Spleen (tissue), 7 donors: ENCODE measurements around the gene AK9.

Experiments
- POLR2A ChIP-seq, 3 donors: fragments of 450-650 bp; IDR thresholded peaks; one replicate each; pipeline ENCODE4 v1.5.1; 2017; ENCODE audit warnings: antibody characterized with exemption in 3 of 3, mild to moderate bottlenecking in 1 of 3
- POLR2AphosphoS5 ChIP-seq, 3 donors: sonication (generic); formaldehyde crosslinking; IDR thresholded peaks; one replicate each; pipeline ENCODE4 v1.5.1; 2017; ENCODE audit warnings: antibody characterized with exemption in 3 of 3
- TF ChIP-seq, protein P1 (sequence below), 11 experiments: fragments of 200-600 bp in 7 of 11; fragments of 450-650 bp in 4 of 11; sonication (generic) in 4 of 11; IDR thresholded peaks in 8 of 11; conservative IDR thresholded peaks in 3 of 11; 1 replicate in 7 of 11; 2 replicates in 4 of 11; pipeline versions ENCODE4 v1.4.0 to v1.8.0; 2016 to 2021; ENCODE audit warnings: antibody characterized with exemption in 11 of 11, inconsistent platforms in 4 of 11, mild to moderate bottlenecking in 1 of 11
- donor health status: DM: no; HTN: no; CAD: no; lungs with moderate emphysema.
- donor health status: DM: no; HTN: no; CAD: no.
- donor health status: DM: no; HTN: no; CAD: no.

DNA sequence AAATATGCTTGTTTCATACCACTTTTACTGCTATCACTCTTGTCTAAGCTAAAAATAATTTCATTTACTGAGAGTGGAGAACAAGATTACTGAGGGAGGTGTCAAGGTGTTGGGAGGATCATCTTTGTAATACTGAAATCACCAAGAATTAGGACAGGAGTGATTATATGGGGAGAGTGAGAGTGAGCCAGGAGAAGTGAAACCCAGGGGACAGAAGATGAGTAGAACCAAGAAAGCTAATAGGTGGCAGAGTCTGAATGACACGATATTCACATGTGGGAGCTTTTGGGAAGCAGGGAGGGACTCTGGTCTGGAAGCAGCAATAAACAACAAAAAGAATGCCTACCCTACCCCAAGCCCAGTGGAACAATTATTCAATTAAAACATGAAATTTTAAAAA lies 58.6 kb downstream of the AK9 start:
- TF ChIP-seq, protein P1, sequence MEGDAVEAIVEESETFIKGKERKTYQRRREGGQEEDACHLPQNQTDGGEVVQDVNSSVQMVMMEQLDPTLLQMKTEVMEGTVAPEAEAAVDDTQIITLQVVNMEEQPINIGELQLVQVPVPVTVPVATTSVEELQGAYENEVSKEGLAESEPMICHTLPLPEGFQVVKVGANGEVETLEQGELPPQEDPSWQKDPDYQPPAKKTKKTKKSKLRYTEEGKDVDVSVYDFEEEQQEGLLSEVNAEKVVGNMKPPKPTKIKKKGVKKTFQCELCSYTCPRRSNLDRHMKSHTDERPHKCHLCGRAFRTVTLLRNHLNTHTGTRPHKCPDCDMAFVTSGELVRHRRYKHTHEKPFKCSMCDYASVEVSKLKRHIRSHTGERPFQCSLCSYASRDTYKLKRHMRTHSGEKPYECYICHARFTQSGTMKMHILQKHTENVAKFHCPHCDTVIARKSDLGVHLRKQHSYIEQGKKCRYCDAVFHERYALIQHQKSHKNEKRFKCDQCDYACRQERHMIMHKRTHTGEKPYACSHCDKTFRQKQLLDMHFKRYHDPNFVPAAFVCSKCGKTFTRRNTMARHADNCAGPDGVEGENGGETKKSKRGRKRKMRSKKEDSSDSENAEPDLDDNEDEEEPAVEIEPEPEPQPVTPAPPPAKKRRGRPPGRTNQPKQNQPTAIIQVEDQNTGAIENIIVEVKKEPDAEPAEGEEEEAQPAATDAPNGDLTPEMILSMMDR (IDR thresholded peaks at IDR 0.05 in 8 of 11, conservative IDR thresholded peaks at IDR 0.05 in 3 of 11) = no peak
- no peak for TF ChIP-seq POLR2AphosphoS5 (IDR thresholded peaks at IDR 0.05)
- no peak for TF ChIP-seq POLR2A (IDR thresholded peaks at IDR 0.05)
